HUES48 (cell line): ENCODE data around the gene DHX30.

Source experiments
- H3K27ac ChIP-seq: one replicate; pipeline ENCODE4 v1.7.0; 2013; ENCODE audit warnings: low read depth, low read length, inconsistent platforms
- H3K27me3 ChIP-seq: 2 replicates; pipeline ENCODE4 v1.6.1; 2013; ENCODE audit warnings: mild to moderate bottlenecking, low read length; ENCODE audit not compliant: control insufficient read depth, insufficient read depth
- H3K36me3 ChIP-seq: 2 replicates; pipeline ENCODE4 v1.6.1; 2013; ENCODE audit warnings: low read length; ENCODE audit not compliant: control insufficient read depth, insufficient read depth
- H3K4me1 ChIP-seq: 2 replicates; pipeline ENCODE4 v1.6.1; 2013; ENCODE audit warnings: mild to moderate bottlenecking, low read length; ENCODE audit not compliant: control insufficient read depth, insufficient read depth
- H3K4me3 ChIP-seq: 2 replicates; pipeline ENCODE4 v1.5.1; 2013; ENCODE audit warnings: mild to moderate bottlenecking, low read depth, low read length
- H3K9ac ChIP-seq: 2 replicates; pipeline ENCODE4 v1.6.1; 2013; ENCODE audit warnings: mild to moderate bottlenecking, low read depth, low read length, moderate library complexity
- H3K9me3 ChIP-seq: 2 replicates; pipeline ENCODE4 v1.6.1; 2013; ENCODE audit warnings: low read length; ENCODE audit not compliant: control insufficient read depth, insufficient read depth

The DHX30 gene

DNA sequence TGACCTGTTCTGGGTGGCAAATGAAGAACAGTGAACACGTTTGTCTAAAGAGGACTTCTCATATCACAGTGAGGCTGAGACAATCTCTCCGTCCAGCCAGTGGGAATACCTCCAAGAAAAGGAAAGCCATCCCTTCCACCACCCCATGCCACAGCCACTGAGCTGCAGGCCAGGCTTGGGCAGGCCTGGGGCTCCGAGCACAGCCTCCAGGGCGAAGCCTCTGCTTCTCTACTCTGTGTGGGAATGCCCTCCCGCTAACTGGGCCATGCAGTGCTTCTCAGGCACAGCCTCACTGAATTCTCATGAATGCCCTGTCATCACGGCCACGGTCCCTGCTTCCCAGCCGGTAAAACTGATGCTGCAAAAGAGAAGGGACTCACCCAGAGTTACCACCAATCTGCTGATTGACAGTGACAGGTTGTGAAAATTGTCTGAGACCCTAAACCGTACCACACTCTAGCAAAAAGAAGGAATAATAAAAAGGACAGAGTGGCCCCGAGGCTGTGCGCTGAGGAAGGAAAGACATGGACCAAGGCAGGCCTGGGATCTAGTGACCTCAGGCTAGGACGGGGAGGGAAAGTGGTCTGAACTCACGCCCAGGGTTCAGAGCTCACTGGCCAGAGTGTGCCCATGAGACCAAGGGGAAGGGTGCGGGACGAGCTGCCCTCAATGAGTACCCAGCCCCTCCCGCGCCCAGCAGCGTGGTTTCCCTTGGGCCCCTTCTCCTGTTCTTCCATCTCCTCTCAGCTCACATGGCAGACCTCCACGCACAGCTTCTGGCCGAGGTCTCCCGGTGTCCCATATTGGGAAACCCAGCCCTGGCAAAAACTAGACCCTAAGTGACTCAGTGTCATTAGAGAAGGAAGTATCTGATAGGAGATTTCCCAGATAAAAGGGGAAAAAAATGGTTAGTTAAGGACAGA is 52.8 kb downstream of the DHX30 start:
- peaks cover 72% of the 10 kb centered on the region for H3K36me3 ChIP-seq
- H3K9ac ChIP-seq, result no peak overlapping the region
- no peaks in the 10 kb centered on the region for H3K9me3 ChIP-seq
- H3K4me1 ChIP-seq, result no peaks in the 10 kb centered on the region
- no peak overlapping the region for H3K27ac ChIP-seq
- no peaks in the 10 kb centered on the region for H3K27me3 ChIP-seq
- H3K4me3 ChIP-seq, result no peak overlapping the region

DNA sequence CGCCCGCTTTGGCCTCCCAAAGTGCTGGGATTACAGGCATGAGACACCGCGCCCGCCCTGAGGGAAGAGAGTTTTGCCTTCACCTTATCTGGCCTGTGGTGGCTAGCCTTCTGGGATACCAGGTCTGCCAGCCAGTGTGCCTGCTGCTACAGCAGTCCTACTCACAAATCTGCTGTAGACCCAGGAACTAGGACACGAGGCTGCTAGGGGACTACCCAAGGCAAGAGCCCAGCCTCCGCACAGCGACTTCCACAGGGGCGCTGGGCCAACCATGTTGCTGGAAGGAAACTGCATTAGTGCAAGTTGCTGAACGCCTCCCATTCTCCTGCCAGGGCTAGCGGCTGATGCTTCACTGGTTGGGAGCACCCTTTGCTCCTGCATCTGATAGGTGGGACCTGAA is 53.7 kb downstream of the DHX30 start:
- no peaks in the 10 kb centered on the region for H3K27me3 ChIP-seq
- no peak overlapping the region for H3K4me3 ChIP-seq
- no peaks in the 10 kb centered on the region for H3K4me1 ChIP-seq
- no peaks in the 10 kb centered on the region for H3K9me3 ChIP-seq
- H3K9ac ChIP-seq, result no peak overlapping the region
- H3K27ac ChIP-seq, result no peak overlapping the region
- peaks cover 66% of the 10 kb centered on the region for H3K36me3 ChIP-seq

DNA sequence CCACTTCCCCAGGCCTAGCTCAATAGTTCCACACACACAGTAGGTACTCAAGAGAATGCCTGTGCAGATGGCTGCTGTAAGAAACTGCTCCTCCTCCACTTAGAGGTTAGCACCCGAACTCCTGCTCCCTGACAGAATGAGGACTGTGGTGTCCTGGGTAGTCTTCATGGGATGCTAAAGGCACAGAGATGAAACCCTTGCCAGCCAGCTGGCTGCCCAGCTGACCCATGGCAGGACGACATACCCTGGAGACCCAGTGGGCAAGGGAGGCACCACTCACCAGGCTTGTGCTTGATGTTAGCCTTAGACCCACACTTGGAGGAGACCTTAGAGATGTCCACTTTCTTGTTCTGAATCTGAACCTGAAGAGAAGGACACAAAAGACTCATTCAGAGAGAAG is 54.2 kb downstream of the DHX30 start:
- Histone ChIP-seq H3K27ac (no peak overlapping the region), H3K27me3 (no peaks in the 10 kb centered on the region), H3K9me3 (no peaks in the 10 kb centered on the region), H3K4me3 (no peak overlapping the region), H3K9ac (no peak overlapping the region), H3K36me3 (peaks cover 62% of the 10 kb centered on the region), H3K4me1 (no peaks in the 10 kb centered on the region)

DNA sequence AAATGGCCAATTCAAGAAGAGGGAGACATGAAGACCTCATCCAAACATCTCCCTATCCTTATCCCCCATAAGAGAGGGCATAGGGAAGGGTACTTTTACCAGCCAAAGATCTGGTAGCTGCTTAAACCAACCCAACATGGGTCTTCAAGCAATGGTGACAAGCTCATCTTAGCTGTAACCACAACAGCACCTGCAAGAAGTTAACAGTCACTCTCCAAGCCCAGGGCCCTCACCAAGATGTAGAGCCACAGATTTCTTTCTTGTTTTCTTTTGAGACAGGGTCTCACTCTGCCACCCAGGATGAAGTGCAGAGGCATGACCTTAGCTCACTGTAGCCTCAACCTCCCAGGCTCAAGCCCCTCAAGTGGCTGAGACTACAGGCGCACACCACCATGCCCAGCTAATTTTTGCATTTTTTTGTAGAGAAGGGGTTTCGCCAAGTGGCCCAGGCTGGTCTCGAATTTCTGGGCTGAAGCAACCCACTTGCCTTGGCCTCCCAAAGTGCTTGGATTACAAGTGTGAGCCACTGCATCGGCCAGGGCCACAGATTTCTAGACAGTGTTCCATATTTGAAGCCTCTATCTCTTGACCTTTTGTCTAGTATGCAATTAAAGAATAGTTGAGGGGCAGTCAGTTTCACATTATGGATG is 57.1 kb downstream of the DHX30 start:
- Histone ChIP-seq H3K36me3 (peaks cover 54% of the 10 kb centered on the region), H3K27me3 (no peaks in the 10 kb centered on the region), H3K27ac (no peak overlapping the region), H3K4me3 (no peak overlapping the region), H3K9me3 (no peaks in the 10 kb centered on the region), H3K9ac (no peak overlapping the region), H3K4me1 (no peaks in the 10 kb centered on the region)

DNA sequence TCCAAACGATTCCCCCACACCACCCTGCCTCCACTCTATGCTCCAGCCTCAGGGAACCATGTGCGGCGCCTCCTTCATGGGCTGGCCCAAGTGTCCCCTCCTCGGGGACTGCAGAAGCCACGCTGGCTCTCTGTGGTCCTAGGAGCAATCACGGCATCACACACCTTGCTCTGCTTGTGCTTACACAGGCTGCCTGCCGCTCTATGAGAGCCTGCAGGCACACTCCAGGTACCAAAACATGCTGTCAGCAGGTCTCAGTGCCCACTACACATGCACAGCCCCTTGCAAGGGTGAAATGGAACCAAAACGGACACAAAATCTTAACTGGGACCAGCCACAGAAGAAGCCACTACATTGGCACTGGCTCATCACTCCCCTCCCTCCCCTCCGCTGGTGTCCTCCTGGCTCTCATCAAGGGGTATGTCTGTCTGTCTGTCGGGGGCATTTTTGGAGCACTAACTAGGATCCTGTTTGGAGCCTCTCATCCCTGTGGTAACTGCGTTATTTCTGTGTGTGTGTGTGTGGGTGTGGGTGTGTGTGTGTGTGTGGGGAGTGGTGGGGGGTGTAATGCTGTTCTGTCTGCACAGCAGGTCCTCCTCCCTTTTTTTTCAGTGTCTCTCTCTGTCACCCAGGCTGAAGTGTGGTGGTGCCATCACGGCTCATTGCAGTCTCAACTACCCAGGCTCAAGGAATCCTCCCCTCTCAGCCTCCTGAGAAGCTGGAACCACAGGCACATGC is 60.6 kb downstream of the DHX30 start:
- no peaks in the 10 kb centered on the region for H3K4me1 ChIP-seq
- H3K36me3 ChIP-seq, result peaks cover 55% of the 10 kb centered on the region

DNA sequence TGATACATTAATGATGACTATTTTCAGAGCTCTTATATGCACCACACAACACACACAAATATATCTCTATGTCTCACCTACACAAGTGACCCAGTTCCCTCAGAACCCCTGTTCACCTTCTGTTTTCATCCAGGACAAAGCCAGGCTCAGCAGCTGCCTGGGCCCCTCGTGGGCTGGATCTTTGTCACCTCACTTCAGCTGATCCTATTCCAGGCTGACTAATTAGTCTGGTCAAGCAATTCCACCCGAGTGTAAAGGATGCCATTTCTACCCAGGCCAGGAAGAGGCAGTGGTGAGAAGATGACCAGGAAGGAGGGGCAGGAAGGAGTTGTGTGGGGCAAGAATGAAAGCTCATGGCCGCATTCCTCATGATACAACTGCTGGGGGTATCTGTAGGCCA is 62.3 kb downstream of the DHX30 start:
- no peaks in the 10 kb centered on the region for H3K4me1 ChIP-seq
- no peak overlapping the region for H3K27ac ChIP-seq
- no peaks in the 10 kb centered on the region for H3K9me3 ChIP-seq
- H3K9ac ChIP-seq, result no peak overlapping the region
- H3K36me3 ChIP-seq, result peaks cover 59% of the 10 kb centered on the region
- no peaks in the 10 kb centered on the region for H3K27me3 ChIP-seq
- H3K4me3 ChIP-seq, result no peak overlapping the region

More for the DNA sequence above, 60.6 kb downstream of the DHX30 start:
- H3K27me3 ChIP-seq, result no peaks in the 10 kb centered on the region
- no peaks in the 10 kb centered on the region for H3K9me3 ChIP-seq
- H3K4me3 ChIP-seq, result no peak overlapping the region
- no peak overlapping the region for H3K9ac ChIP-seq
- H3K27ac ChIP-seq, result no peak overlapping the region

DNA sequence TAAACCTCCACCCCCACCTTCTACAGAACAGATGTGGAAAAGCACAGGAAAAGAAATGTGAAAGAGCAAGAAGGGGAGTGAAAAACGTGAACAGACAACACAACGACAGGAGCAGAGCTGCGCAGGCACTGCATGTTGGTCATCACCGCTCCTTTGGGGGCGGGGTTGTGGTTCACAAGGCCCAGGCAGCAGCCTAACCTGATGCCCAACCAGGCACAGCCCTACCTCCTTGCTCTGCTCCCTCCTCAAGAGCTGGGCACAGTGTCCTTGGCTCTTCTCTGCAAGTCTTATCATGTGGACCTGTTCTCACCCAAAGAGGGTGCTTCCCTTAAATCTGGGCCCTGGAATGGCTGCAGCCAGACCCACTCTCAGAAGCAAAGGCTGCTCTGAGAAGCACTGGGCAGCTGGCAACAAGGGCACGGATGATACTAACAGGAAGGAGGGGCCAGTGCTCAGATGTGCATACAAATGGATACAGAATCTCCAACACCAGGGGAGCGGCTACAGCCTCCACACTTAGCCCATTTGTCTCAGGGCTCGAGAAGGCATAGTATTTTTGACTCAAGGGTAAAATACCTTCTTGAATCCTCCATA is 64.6 kb downstream of the DHX30 start:
- Histone ChIP-seq H3K9ac (no peak overlapping the region), H3K36me3 (peaks cover 76% of the 10 kb centered on the region)

DNA sequence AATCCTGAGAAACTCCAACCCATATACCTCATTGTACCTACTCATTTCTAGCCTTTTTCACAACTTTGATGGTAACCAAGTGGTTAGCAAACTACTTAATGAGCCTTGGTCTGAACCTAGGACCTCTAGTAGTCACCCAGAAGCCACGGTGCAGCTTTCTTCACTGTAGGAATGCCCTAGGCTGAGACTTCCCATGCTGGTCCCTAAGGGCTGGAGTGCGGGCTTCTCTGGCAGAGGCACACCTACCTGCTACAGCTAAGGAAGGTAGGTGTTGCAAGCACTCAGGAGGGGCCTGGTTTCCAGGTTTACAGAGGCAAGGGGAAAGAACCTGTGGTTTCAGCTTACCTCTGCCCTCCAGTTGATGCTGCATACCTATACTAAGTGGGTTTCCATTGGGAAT is 65.4 kb downstream of the DHX30 start:
- H3K36me3 ChIP-seq, result peaks cover 83% of the 10 kb centered on the region
- no peaks in the 10 kb centered on the region for H3K4me1 ChIP-seq
- H3K4me3 ChIP-seq, result no peak overlapping the region
- no peak overlapping the region for H3K27ac ChIP-seq
- H3K9me3 ChIP-seq, result no peaks in the 10 kb centered on the region
- H3K27me3 ChIP-seq, result no peaks in the 10 kb centered on the region
- no peak overlapping the region for H3K9ac ChIP-seq

More for the DNA sequence above, 64.6 kb downstream of the DHX30 start:
- no peaks in the 10 kb centered on the region for H3K4me1 ChIP-seq
- no peak overlapping the region for H3K4me3 ChIP-seq
- H3K27me3 ChIP-seq, result no peaks in the 10 kb centered on the region
- H3K9me3 ChIP-seq, result no peaks in the 10 kb centered on the region
- no peak overlapping the region for H3K27ac ChIP-seq

DNA sequence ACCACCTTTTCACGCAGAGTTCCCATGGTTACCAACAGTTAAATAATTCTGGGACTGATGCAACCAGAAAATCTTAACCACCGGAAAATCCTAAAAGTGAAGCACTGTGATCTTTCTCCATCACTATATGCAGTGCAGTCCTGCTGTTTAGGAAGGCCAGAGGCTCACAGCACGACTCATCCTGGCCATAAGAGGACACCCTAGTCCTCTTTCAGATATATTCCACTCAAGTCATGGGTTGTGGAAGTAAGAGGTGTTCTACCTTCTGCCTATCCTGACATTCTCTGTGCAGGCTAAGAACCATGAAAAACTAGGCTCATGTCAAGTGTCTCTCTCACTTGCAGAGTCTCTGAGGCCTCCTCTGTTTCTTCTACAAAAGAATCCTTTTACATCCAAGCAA is 67.2 kb downstream of the DHX30 start:
- no peak overlapping the region for H3K9ac ChIP-seq
- H3K36me3 ChIP-seq, result peaks cover 83% of the 10 kb centered on the region

DNA sequence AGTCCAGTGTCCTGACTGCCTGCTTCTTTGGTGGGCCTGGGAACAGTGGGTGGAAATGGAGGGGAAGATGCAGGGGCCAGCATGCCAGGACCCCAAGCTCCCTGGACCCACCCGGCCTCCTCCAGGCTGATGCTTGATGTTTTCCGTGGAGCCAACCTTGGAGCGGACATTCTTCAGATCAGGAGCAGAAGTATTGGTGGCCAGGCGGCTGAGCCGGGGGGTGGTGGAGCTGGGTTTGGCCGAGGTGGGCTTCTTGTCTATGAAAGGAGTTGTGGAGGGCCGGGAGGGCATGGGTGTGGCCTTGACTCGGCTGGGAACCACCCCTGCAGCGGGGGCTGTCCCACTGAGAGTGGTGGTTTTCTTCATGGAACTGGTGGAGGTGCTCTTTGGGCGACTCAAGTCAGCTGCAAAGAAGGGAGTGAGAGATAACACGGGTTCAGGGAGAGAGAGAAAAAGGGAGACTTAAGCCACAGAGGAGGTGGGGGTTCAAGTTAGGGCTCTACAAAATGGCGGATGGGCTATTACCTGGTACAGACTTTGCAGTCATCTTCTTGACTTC is 67.8 kb downstream of the DHX30 start:
- no peak overlapping the region for H3K4me3 ChIP-seq
- no peaks in the 10 kb centered on the region for H3K27me3 ChIP-seq
- no peak overlapping the region for H3K9ac ChIP-seq
- no peak overlapping the region for H3K27ac ChIP-seq
- no peaks in the 10 kb centered on the region for H3K9me3 ChIP-seq
- peaks cover 83% of the 10 kb centered on the region for H3K36me3 ChIP-seq
- H3K4me1 ChIP-seq, result 0 out of 2 replicates have a peak, but pooled peaks cover 6% of the 10 kb centered on the region

More for the DNA sequence above, 67.2 kb downstream of the DHX30 start:
- no peaks in the 10 kb centered on the region for H3K27me3 ChIP-seq
- H3K9me3 ChIP-seq, result no peaks in the 10 kb centered on the region
- H3K4me3 ChIP-seq, result no peak overlapping the region
- no peak overlapping the region for H3K27ac ChIP-seq
- 0 out of 2 replicates have a peak, but pooled peaks cover 6% of the 10 kb centered on the region for H3K4me1 ChIP-seq
